NCI-H1694 treated with DMSO at 0.1 percent for 48 hours (cell line): ENCODE measurements around the gene SCAP.
"Not testable (repeated sequence)": the region's sequence is repeated elsewhere in the genome, so short reads cannot be mapped to it uniquely, and the experiment has no call there.

ENCODE experiments used
- DNase-seq: peaks from one replicate; lab custom pipeline; 2025; lab: John Stamatoyannopoulos, UW

Gene SCAP

DNA sequence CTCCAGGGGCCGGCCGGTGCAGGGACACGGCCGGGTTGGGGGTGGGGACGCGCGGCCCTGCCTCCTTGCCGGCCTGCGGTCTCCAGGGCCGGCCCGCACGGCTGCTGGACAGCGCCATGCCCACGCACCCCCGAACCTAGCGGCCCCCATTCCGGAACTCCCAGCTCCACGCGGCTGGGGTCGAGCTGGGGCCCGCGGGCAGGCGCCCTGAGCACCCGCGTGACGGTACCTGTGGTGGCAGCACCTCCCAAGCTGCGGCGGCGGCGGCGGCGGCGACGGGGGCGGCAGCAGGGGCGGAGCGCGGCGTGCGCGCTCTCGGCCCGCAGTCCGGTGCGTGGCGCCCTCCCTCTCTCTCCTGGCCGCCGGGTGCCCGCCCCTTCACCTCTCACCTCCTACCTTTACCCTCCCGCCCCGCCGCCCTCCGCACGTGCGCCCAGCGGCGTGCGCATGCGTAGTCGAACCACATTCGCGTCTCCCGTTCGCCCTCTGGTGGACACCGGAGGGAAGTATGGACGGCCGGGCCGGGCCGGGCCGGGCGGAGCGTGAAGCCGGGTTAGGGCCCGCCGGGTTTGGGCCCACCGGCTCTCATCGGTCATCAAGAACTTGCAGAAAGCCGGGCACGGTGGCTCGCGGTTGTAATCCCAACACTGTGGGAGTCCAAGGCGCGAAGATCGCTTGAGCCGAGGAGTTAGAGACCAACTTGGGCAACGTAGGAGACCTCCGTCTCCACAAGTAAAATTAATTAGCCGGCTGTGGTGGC lies at the start of gene SCAP:
Gene SCAP, minus strand, starts transcription at position 372 of the 760 bp plus-strand sequence. CDS start 32,948 bp downstream, outside the sequence.
- DNase-seq, result peak; percentile 2

DNA sequence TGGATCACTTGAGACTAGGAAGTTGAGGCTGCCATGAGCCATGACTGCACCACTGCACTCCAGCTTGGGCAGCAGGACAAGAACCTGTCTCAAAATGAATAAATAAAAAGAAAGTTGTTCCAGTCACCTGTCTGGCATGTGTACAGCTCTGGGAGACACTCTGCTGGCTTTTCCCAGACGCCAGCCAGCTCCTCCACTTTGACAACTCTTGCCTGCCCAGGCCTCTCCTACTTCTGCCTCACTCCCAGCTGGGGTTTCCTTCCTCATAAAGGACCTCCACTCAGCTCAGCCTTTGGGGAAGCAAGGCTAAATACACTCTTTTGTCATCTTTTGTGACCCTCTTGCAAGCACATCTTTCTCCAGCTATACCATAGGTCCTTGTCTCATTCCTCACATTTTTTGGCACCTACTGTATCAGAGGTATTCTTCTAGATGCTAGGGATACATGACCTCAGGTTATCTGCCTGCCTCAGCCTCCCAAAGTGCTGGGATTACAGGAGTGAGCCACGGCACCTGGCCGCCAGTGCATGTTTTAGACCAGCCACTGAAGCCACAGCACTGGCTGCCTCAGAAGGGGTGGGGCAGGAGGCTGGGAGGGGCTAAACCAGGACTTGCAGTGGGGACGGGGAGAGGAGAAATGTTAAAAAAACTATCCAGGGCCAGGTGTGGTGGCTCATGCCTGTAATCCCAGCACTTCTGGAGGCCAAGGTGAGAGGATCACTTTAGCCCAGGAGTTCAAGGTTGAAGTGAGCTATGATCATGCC lies 47.8 kb upstream of the SCAP start:
- DNase-seq, result no peak

DNA sequence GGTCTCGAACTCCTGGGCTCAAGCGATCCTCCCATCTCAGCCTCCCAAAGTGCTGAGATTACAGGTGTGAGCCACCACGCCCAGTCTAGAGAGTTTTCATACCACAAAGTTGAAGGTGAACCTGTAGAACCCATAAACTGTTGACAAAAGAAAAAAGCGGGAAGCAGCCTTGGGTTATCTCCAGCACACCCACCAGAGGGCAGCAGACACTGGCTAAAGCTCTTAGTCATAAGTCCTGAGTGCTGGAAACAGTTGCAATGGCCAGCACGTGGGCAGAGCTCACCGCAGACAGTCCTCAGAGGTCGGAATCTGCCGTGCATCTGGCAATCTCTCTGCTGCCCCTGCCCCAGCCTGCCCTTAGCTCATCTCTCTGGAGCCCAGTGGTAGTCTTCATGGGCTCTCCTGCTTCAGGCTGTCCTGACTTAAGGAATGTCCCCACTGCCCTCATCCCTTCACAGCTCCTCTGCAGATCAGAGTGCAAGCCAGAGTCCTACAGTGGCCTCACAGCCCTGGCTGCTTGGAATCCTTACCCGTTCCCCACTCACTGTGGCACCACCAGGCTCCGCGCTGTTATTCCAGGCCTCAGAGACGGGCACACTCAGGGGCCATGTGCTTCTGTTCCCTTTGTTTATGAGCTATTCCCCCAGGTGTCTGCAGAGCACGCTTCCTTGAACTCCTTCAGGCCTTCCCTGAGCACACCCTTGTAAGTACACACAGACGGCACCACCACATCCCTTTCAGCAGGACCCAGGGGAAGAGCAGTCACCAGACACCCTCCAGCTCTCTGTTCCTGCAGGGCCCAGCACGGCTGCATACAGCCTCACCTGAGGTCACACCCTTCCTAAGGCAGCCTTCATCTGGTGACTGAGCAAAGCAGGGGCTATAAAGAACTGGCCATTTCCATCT lies 46.6 kb upstream of the SCAP start:
- DNase-seq, result peak; percentile 48

DNA sequence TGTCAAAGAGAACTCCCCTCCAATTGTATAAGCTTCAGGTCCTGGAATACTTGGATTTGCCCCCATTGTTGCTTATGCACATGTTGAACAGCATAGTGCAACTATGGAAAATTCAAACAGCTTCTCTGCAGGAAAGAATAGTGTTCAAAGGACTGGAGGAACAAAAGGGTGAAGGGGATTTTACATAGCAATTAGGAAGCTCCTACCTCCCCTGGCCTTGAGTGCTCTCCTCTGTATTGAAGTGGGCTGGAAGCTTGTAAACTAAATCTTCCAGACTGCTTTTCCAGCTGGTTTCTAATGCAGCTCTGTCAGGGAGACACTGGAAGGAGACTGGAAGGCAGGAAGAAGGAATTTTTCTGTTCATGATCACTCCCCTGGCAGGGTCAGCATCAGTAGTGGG lies 45.0 kb upstream of the SCAP start:
- no peak for DNase-seq

DNA sequence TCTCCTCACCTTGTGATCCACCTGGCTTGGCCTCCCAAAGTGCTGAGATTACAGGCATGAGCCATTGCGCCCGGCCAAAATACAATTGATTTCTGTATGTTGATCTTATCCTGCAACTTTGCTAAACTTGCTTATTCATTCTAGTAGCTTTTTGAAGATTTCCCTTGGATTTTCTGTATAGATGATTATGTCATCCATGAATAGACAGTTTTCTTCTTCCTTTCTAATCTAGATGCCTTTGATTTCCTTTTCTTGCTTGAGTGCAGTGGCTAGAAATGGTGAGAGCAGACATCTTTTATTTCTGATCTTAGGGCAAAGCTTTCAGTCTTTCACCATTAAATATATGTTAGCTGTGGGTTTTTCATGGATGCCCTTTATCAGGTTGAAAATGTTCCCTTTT lies 42.2 kb upstream of the SCAP start:
- DNase-seq, result no peak

DNA sequence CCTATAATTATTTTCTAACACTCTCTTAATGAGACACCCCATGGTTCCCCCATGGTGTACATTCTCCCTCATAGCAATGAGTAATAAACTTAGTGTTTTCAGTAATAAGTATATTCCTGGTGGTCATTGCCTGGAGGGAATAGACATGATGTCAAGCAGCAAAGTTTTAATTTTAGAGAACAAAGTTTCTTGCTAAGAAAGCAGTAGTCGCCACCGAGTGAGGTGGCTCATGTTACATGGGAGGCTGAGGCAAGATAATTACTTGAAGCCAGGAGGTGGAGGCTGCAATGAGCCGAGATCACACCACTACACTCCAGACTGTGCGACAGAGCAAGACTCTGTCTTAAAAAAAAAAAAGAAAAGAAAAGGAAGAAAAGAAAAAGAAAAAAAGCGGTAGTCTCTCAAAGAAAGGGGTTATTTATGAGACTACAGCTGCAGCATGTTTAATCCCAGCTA lies 40.2 kb upstream of the SCAP start:
- no peak for DNase-seq

DNA sequence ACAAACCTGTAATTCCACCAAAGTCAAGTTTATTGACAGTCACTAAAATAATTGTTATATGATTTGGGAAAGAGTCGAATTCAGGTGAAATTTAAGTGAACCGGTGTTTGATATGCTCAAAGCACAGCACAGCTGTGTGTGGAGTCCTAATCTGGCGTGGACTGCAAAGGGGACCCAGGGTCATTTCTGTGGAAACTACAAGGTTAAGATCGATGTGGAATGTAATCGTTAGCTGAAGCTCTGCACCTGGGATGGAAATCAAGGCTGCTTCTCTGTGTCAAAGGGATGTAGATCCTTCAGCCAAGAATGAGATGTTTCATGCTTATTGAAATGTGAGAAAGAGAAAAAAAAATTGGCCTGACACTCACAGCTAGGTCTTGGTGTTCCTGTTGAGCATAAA lies 39.4 kb upstream of the SCAP start:
- DNase-seq, result no peak

DNA sequence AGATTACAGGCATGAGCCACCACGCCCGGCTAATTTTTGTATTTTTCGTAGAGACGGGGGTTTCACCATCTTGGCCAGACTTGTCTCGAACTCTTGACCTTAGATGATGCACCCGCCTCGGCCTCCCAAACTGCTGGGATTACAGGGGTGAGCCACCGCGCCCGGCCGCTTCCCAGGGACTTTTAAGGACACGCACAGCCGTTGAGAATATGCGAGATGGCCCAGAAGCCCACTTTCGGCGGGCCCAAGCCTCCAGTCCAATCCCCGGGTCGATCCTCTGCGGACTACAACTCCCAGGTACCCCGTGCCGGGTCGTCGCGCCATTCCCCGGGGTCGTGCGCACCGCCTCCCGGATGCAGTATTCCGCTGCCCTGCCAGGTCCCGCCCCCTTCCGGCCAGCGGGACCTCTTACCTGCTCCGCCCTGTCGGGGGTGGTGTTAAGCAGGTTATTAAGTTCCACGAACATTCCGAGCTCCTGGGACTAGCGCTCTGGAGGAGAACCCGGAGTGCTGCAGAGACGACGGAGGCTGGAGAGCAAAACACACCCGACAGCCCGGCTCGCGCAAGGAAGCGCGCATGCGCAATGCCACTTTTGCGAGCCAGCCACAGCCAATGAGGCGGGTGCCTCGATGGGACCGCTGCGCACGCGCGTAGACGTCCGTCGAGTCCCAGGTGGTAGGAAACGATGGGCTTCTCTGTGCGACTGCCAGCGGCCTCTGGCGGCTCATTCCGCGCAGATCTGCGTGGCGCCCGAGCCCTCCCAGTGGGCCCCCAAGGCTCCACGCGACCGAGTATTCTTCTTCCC lies 37.6 kb upstream of the SCAP start, which contains the start of gene ELP6:
Gene ELP6, minus strand, starts transcription at position 588 of the 805 bp plus-strand sequence. Its CDS starts 122 bp downstream, at position 466.
- peak; percentile 64 for DNase-seq

DNA sequence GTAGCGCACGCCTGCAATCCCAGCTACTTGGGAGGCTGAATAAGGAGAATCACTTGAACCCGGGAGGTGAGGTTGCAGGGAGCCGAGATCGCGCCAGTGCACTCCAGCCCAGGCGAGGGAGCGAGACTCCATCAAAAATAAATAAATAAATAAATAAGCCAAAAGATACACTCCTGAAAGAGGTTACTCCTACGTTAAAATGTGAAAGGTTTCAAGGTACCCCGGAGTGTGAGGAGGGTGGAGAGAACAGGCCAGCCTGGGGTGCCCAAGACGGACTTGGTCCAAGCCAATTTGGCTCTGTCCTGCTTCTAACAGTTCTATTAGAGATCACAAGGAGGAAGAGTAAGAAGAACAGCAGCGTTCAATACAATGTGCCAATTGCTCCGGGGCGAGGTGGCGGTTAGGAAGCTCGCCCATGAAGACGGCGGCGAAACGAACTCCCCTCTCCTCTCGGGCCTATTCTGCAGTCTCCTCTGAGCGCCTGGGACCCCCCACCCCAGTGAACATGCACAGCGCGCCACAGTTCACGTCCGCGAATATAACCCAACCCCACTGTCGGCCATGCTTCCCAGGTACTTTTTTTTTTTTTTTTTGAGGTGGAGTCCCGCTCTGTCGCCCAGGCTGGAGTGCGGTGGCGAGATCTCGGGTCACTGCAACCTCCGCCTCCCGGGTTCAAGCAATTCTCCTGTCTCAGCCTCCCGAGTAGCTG lies 36.8 kb upstream of the SCAP start:
- DNase-seq, result no peak

DNA sequence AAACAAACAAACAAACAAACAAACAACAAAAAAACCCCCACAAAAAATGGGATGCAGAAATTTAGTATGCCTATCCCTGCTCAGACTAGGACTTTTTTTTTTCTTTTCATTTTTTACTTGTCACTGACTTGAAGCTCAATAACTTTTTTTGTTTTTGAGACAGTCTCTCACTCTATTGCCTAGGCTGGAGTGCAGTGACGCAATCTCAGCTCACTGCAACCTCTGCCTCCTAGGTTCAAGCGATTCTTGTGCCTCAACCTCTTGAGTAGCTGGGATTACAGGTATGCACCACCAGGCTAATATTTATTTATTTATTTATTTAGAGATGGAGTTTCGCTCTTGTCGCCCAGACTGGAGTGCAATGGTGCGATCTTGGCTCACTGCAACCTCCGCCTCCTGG lies 29.5 kb upstream of the SCAP start:
- not testable (repeated sequence) for DNase-seq

DNA sequence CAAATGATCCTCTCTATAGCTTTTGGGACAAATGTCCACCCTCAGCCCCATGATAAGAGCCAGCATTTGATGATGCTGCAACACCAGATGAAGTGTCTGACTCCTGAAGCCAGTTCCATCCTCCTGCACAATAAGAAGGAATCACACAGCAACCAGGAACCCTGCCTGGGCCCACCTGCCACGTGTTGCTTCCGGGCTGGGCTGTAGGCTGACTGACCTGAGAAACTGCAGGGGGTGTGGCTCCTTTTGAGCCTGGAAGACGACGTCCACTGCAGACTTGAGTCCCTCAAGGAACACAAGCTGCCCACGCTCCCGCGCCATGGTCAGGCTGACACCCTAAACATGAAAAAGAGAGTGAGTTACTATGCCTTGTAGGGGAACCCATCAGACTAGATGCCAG lies 28.4 kb upstream of the SCAP start:
- DNase-seq, result no peak

DNA sequence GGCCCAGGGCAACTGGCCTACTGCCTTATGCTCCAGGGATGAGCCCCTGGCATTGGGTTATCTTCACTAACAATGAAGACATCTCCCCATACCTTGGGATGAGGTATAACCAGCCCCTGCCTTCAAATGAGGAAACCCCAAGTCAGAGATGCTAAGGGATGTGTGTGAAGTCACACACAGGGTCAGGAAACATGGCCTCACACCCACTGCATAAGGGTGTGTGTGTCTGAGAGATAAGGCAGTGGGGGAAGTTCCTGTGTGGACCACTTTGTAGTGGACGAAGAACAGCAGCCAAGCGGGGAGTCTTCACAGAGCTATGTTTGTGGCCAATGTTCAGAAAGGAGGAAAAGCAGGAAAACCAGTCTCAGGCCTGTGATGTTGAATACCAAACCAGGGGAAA lies 27.3 kb upstream of the SCAP start:
- DNase-seq, result no peak

DNA sequence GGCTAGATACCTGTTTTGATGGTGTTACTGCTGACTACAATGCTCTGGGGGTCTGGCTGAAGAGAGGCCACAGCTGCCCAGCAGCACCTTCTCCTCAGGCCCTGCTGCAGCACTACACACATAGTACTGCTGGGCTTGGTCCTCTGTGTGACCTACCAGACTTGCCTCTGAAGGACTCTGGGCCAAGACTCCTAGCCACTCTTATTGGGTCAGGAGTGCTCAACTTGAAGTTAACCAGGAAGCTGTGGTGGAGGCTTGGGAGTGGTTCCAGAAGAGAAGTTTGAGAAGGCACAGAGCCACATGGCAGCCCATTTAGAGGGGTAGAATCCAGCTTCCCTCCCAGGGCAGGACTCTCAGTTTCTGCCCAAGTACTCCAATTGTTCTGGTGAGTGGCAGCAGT lies 21.2 kb upstream of the SCAP start:
- no peak for DNase-seq

DNA sequence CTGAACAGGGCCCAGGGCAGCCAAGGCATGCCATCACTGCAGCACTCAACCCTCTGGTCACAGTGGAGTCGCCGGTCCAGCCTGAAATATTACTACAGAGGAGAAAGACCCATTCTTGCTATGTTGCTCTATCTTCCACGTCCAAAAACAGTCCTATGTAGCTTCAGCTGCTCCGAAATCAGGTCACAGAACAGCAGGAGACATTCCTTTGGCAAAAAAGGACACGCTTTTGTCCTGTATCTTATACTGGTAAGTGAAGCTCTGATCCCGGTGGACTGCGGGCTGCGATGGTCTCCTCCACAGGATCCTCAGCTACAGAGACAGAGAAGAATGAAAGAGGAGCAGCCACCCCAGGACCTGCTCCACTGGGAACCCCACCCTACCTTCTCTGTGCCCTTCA lies 20.1 kb upstream of the SCAP start:
- DNase-seq, result no peak

DNA sequence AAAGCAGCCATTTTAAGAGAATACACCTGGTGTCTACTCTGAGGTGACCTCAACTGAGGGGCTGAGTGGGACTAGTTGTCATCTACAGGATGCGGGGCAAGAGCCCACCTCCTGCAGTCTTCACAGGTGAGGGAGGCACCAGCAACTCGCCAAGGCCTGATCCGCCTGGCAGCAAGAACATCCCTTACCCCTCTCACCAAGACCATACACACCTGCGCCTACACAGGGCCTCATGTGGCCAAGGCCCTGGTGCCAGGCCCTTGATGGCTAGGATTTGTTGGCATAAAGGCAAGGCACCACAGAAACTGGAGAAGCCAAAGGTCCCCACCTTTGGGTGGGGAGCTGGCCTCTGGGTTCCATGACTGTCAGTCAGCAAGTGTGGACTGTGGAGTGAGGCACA lies 19.4 kb upstream of the SCAP start:
- no peak for DNase-seq

DNA sequence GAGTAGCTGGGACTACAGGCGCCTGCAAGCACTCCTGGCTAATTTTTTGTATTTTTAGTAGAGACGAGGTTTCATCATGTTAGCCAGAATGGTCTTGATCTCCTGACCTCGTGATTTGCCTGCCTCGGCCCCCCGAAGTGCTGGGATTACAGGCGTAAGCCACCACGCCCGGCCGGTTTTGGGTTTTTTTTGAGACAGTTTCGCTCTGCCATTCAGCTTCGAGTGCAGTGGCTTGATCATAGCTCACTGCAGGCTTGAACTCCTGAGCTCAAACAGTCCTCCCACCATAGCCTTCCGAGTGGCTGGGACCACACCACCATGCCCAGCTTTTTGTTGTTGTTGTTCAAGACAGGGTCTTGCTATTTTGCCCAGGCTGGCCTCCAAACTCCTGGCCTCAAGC lies 16.0 kb upstream of the SCAP start:
- no peak for DNase-seq

DNA sequence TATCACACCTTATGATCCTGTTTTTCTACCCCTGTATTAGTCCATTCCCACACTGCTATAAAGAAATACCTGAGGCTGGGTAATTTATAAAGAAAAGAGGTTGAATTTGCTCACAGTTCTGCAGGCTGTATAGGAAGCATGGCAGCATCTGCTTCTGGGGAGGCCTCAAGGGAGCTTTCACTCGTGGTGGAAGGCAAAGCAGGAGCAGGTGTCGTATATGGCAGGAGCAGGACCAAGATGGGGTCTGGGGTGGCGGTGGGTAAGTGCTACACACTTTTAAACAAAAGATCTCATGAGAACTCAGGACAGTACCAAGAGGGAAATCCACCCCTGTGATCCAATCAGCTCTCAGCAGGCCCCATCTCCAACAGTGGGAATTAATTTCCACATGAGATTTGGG lies 15.4 kb upstream of the SCAP start:
- no peak for DNase-seq

DNA sequence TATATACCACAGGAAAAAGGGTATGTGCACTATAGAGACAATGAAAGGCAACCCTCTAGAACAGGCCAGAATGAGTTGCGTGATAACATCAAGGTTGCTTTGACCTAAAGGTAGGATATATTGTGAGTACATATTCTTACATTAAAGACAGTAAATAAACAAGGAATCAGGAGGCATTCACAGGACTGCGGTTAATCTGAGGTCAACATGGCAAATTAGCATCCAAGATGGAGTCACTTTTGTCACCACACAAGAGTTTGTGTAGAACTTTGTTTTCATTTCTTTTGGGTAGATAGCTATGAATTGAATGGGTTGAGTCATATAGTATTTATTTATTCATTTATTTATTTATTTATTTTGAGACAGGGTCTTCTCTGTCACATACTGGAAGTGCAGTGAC lies 11.5 kb upstream of the SCAP start:
- DNase-seq, result no peak

DNA sequence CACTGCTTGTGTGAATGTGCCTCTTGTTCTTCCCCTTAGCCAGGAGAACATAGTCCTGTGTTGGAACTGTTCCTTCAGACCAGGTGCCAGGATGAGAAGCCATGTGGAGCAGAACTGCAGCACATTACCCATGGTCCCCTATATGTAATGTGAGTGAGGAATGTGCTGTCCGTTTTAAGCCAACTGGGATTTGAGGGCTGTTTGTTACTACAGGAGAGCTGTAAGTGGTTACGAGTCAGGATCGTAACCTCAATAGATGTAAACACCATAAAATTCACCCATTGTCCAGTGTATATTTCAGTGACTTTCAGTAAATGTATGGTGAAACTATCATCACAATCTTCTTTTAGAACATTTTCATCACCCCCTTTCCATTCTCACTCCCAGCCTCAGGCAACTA lies 10.1 kb upstream of the SCAP start:
- no peak for DNase-seq

DNA sequence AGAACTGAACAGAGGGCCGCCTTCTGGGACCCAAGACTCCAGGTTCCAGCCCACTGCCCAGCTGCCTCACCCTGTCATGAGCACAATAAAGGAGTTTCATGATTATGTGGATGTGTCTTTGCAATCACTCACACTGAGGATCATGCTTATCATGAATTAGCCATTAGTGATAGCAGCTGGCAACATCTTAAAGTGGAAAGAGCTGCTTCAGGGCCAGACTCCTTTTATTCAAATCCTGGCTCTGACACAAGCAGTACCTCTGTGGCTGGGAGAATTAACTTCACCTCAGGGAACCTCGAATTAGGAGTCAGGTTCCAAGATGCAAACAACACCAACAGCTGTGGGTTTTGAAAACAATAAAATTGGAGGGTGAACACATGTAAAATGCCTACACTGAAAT lies 6.6 kb upstream of the SCAP start:
- no peak for DNase-seq

DNA sequence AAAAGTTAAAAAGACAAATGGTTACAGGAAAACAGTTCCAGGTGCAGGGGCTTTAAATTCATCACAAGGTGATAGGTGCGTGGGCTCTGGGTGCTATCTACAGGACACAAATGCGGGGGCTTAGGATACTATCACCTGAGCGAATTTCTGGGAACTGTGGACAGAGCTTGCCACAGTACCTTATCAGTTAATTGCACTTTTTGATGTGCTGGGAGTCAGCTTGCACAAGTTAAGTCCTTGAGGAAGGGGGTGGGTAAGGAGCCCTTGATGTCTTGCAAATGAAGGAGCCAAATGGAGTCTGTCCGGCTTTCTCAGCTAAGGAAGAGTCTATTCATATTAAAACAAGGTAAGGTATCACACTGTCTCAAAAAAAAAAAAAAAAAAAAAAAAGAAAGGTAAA lies 6.0 kb upstream of the SCAP start:
- not testable (repeated sequence) for DNase-seq
